GM12892 (cell line): Measurements from ENCODE around the gene AGFG2.
"Not testable (repeated sequence)": the region's sequence is repeated elsewhere in the genome, so short reads cannot be mapped to it uniquely, and the experiment has no call there.

ENCODE experiments used
- POLR2A ChIP-seq: IDR thresholded peaks from 2 replicates; pipeline ENCODE4 v1.6.1; 2011; ENCODE audit warnings: low read depth, low read length, control low read depth
- POLR2AphosphoS5 ChIP-seq: IDR thresholded peaks from 2 replicates; pipeline ENCODE4 v1.6.1; 2011; ENCODE audit warnings: low read depth, low read length, control low read depth

- TF ChIP-seq POLR2AphosphoS5, POLR2A: not testable (repeated sequence)
These were observed 3.0 kb upstream of the AGFG2 start for GRCh38 chr7:100535982-100536381.
